HG02571 (cell line): Measurements from ENCODE around the gene HOGA1.

Source experiments
- ATAC-seq: cut with Tn5 transposase; IDR thresholded peaks from one replicate; pipeline ENCODE4 v1.9.1; 2021; ENCODE audit warnings: mild to moderate bottlenecking, moderate library complexity; ENCODE audit not compliant: unreplicated experiment

The HOGA1 gene

GRCh38 chr10:97584060-97584797 is at the start of gene HOGA1:
Gene HOGA1, plus strand, starts transcription at chr10:97584389. Its CDS starts 315 bp downstream, at chr10:97584704.
- no peak for ATAC-seq

- ATAC-seq = no peak
Measured at GRCh38 chr10:97534746-97535367, 49.3 kb upstream of the HOGA1 start.

GRCh38 chr10:97537186-97537869 is 46.9 kb upstream of the HOGA1 start:
- ATAC-seq = no peak

- no peak for ATAC-seq
Measured at GRCh38 chr10:97538411-97538810, 45.8 kb upstream of the HOGA1 start.

- no peak for ATAC-seq
Measured at GRCh38 chr10:97538839-97539238, 45.4 kb upstream of the HOGA1 start.

GRCh38 chr10:97539523-97540200 is 44.5 kb upstream of the HOGA1 start:
- no peak for ATAC-seq

GRCh38 chr10:97540669-97541500 is 43.3 kb upstream of the HOGA1 start:
- no peak for ATAC-seq

- ATAC-seq = no peak
Measured at GRCh38 chr10:97542169-97543024, 41.8 kb upstream of the HOGA1 start.

- ATAC-seq = no peak
Measured at GRCh38 chr10:97543025-97543546, 41.1 kb upstream of the HOGA1 start.

- no peak for ATAC-seq
Measured at GRCh38 chr10:97546456-97547270, 37.5 kb upstream of the HOGA1 start.

GRCh38 chr10:97547271-97547600 is 37.0 kb upstream of the HOGA1 start:
- no peak for ATAC-seq

- no peak for ATAC-seq
Measured at GRCh38 chr10:97547962-97548361, 36.2 kb upstream of the HOGA1 start.

GRCh38 chr10:97548828-97549455 is 35.2 kb upstream of the HOGA1 start:
- no peak for ATAC-seq

- ATAC-seq = no peak
Measured at GRCh38 chr10:97549587-97550322, 34.4 kb upstream of the HOGA1 start.

- no peak for ATAC-seq
Measured at GRCh38 chr10:97550336-97551149, 33.6 kb upstream of the HOGA1 start.

GRCh38 chr10:97551271-97551670 is 32.9 kb upstream of the HOGA1 start:
- no peak for ATAC-seq

- ATAC-seq = no peak
Measured at GRCh38 chr10:97553575-97554031, 30.6 kb upstream of the HOGA1 start.
